ENCODE measurements around the gene GPR17.

The GPR17 gene

GRCh38 chr2:127652786-127653357 is 6.9 kb downstream of the GPR17 start:
- no peak overlapping the region for H3K4me3 ChIP-seq (ENCODE audit: low read depth, low read length)
- TF ChIP-seq CTCF (IDR thresholded peaks at IDR 0.05; ENCODE audit: low read depth, low read length, missing control alignments), result no peak

GRCh38 chr2:127653421-127654083 is 7.6 kb downstream of the GPR17 start:
- DNase-seq (ENCODE audit: low read depth), result no peak
- no peak for TF ChIP-seq CTCF (IDR thresholded peaks at IDR 0.05; ENCODE audit: low read depth, low read length, missing control alignments)
- no peak overlapping the region for H3K4me3 ChIP-seq (ENCODE audit: low read depth, low read length)

More at GRCh38 chr2:127652786-127653357, 6.9 kb downstream of the GPR17 start:
- no peak for DNase-seq (ENCODE audit: low read depth)

GRCh38 chr2:127654084-127654837 is 8.3 kb downstream of the GPR17 start:
- H3K4me3 ChIP-seq (ENCODE audit: low read depth, low read length), result no peak overlapping the region
- no peak for TF ChIP-seq CTCF (IDR thresholded peaks at IDR 0.05; ENCODE audit: low read depth, low read length, missing control alignments)
- no peak for DNase-seq (ENCODE audit: low read depth)

GRCh38 chr2:127654838-127655175 is 8.9 kb downstream of the GPR17 start:
- no peak for DNase-seq (ENCODE audit: low read depth)
- H3K4me3 ChIP-seq (ENCODE audit: low read depth, low read length), result no peak overlapping the region
- no peak for TF ChIP-seq CTCF (IDR thresholded peaks at IDR 0.05; ENCODE audit: low read depth, low read length, missing control alignments)

GRCh38 chr2:127655209-127656073 is 9.5 kb downstream of the GPR17 start:
- no peak overlapping the region for H3K4me3 ChIP-seq (ENCODE audit: low read depth, low read length)
- DNase-seq (ENCODE audit: low read depth), result no peak
- TF ChIP-seq CTCF (IDR thresholded peaks at IDR 0.05; ENCODE audit: low read depth, low read length, missing control alignments), result no peak

GRCh38 chr2:127656569-127657231 is 10.7 kb downstream of the GPR17 start:
- DNase-seq (ENCODE audit: low read depth), result no peak
- H3K4me3 ChIP-seq (ENCODE audit: low read depth, low read length), result no peak overlapping the region
- no peak for TF ChIP-seq CTCF (IDR thresholded peaks at IDR 0.05; ENCODE audit: low read depth, low read length, missing control alignments)
